GM19324 (cell line): ENCODE results near the gene CYFIP2.
A peak's percentile ranks its signal among the peaks of the same experiment; 100 is the strongest.

Experiments used
- ATAC-seq: cut with Tn5 transposase; IDR thresholded peaks from one replicate; pipeline ENCODE4 v1.9.1; 2021; ENCODE audit warnings: mild to moderate bottlenecking, moderate library complexity; ENCODE audit not compliant: unreplicated experiment, low FRiP score

CYFIP2 gene

GRCh38 chr5:157285310-157286035 is 19.6 kb downstream of the CYFIP2 start:
- ATAC-seq: no peak

DNA sequence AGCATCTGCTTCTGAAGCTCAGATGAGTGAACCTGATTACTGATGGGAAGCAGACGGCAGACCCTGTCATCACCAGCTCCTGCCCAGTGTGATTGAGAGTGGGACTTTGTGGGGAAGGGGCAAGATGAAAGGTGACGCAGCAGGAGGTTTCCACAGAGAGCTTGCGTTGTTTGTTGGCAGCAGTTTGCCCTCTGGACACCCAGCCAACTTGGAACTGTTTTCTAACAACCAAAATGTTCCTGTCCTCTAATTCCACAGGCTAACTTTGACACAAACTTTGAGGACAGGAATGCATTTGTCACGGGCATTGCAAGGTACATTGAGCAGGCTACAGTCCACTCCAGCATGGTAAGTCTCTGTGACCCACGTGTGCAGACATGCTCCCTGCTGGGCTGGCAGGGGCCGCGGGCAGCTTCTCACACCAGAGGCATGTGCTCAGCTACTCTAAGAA is 20.9 kb downstream of the CYFIP2 start:
- no peak for ATAC-seq

- no peak for ATAC-seq
Measured at GRCh38 chr5:157288405-157289163, 22.7 kb downstream of the CYFIP2 start.

DNA sequence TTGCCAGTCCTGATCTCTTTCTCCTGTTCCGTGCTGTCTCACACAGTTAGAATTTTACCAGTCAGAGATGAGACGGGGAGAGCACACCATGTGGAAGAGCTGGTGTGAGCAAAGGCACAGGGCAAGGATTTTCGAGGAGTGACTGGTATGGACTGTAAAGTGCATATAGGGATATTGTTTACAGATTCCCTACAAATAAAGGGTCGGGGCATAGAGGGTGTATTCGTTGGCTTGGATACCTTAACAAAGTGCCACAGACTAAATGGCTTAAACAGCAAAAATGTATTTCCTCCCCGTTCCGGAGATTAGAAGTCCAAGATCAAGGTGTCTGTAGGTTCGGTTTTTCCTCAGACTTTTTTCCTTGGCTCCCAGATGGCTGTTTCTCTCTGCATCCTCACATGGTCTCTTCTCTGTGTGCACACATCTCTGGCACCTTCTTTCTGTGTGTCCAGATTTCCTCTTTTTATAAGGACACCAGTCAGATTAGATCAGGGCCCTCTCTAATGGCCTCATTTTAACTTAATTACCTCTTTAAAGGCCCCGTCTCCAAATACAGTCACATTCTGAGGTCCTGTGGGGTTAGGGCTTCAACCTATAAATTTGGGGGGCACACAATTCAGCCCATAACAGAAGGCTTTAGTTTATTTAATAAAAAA is 23.4 kb downstream of the CYFIP2 start:
- ATAC-seq: no peak

- ATAC-seq: no peak
Measured at GRCh38 chr5:157290156-157290980, 24.4 kb downstream of the CYFIP2 start.

GRCh38 chr5:157290981-157291711 is 25.2 kb downstream of the CYFIP2 start:
- peak; percentile 88 for ATAC-seq

- ATAC-seq: no peak
Measured at GRCh38 chr5:157292599-157292998, 26.7 kb downstream of the CYFIP2 start.

- ATAC-seq: no peak
Measured at GRCh38 chr5:157294407-157295091, 28.6 kb downstream of the CYFIP2 start.

DNA sequence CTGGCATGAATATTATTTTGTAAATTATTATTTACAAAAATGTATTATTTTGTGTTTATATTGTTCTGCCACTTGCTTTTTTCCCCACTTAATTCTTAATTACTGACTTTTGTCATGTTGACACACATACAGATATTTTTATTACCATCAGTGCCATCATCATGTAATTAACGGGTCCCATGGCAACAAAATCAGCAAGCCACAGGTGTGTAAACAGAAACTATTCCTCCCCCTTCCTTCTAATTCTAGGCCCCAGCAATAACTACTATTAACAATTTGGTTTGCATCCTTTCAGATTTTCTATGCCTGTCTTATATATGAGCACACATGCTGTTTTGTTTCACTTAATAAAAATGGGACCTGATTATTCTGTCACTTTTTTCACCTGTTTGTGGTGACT is 29.3 kb downstream of the CYFIP2 start:
- no peak for ATAC-seq

- ATAC-seq: no peak
Measured at GRCh38 chr5:157300564-157300963, 34.6 kb downstream of the CYFIP2 start.

- no peak for ATAC-seq
Measured at GRCh38 chr5:157301066-157301465, 35.1 kb downstream of the CYFIP2 start.

DNA sequence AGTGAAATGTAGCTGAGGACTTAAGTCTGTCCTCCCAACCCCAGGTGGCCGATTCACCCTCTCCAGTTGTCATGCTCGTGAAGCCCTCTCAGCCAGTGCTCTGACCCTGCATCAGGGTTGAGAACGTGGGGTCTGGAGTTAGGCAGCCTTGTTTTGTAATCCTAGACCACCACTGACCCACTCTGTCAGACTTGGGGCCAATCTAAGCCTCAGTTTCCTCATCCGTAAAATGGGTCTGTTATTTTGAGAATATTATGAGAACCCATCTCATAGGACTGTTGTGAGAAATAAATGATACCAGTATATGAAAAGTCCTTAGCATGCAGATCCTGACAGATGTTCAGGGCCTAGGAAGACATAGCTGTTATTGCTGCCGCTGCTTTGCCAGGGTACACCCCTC is 37.1 kb downstream of the CYFIP2 start:
- ATAC-seq: no peak

DNA sequence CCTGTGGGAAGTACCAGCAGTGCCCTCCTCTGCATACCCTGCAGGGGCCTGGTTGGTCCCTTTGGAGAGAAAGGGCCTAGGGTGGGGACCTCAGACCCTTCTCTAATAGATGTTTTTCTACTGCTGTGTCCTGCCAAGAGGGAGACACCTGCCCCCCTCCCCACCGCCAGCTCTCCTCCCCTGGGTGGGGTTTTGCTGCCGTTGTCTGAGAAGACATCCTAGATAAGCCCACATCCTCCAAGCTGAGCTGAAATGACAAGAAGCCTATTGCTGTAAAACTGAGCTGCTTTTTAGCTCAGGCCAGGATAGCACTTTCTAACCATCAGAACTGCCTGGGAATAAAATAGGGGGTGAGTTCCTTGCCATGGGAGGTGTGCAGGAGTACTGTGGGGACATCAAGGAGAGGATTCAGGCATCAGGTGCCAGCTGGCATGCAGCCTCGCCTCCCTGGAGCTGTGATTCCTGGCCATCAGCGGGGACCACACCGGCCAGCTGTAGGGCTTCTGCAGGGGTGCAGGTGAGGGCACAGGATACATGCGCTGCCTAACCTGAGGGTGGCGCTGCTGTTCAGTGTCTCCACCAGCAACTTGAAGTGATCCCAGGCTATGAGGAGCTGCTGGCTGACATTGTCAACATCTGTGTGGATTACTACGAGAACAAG is 37.9 kb downstream of the CYFIP2 start:
- ATAC-seq: no peak

DNA sequence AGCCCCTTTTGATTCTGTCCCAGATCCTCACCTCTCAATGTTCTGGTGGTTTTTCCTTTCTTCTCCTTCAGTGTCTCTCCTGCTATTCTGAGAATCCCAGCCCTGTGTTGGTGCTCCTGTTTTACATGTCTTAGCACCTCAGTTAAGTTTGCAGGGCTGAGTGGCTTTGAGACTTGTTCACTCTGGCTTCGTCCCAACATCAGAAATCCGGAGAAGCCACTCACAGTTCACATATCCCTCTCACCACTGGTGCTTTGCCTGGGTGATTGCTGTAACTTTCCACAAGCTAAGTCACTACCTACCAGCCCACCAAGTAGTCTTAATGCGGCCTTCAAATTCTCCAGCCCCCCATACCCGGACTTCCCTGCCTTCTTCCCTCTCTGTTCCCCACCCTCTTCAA is 40.2 kb downstream of the CYFIP2 start:
- no peak for ATAC-seq

GRCh38 chr5:157306692-157307471 is 41.0 kb downstream of the CYFIP2 start:
- ATAC-seq: no peak

DNA sequence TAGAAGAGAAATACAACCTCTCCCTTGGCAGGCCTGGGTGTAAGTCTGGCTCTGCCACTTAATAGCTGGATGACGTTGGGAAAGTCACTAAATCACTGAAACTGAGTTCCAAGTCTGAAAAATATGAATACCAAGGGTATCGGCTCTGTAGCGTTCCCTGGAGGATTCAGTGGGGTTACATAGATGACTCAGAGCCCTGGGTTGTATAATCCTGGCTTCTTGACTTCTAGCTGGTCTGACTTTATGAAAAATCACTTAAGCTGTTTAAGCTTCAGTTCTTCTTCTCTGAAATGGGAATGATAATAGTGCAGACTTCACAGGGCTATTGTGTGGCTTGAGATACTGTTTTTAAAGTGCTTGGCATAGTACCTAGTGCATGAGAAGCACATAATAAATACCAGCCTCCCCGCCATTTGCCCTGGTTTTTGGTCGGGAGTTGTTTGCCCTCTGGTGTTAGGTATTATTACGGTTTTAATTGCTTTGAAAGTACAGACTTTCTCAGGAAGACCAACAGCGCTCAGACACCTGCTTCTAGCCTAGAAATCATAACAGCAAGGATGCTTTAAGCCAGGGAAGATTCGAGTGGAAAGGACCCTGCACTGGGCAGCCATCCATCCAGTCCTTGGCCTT is 43.0 kb downstream of the CYFIP2 start:
- ATAC-seq: no peak

- no peak for ATAC-seq
Measured at GRCh38 chr5:157309796-157310195, 43.9 kb downstream of the CYFIP2 start.

DNA sequence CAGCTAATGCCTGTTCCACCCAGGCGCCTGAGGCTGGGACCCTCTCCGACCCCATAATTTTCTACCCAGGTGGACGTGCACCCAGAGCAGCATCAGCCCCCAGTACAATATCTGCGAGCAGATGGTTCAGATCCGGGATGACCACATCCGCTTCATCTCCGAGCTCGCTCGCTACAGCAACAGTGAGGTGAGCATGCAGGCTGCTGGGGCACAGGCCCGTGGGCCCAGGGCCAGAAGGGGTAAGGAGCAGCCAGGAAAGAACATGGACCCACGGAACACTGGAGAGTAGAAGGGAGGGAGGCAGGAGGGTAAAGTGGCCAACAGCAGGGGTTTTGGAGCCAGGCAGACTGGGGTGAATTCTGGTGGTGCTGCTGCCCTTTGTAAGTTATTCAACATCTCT is 45.7 kb downstream of the CYFIP2 start:
- no peak for ATAC-seq
